ENCODE measurements around the gene RPS6KA2.

The RPS6KA2 gene

GRCh38 chr6:166656230-166657151 is 29.4 kb upstream of the RPS6KA2 start:
- no peak overlapping the region for H3K27ac ChIP-seq
- TF ChIP-seq CTCF (conservative IDR thresholded peaks at IDR 0.05) = no peak
- no peak for TF ChIP-seq ZFX (IDR thresholded peaks at IDR 0.05)

GRCh38 chr6:166655713-166656229 is 28.7 kb upstream of the RPS6KA2 start:
- no peak overlapping the region for H3K27ac ChIP-seq
- TF ChIP-seq CTCF (conservative IDR thresholded peaks at IDR 0.05) (no peak), ZFX (IDR thresholded peaks at IDR 0.05) (no peak)

GRCh38 chr6:166655251-166655650 is 28.2 kb upstream of the RPS6KA2 start:
- H3K27ac ChIP-seq = no peak overlapping the region
- TF ChIP-seq ZFX (IDR thresholded peaks at IDR 0.05) (no peak), CTCF (conservative IDR thresholded peaks at IDR 0.05) (no peak)

GRCh38 chr6:166654573-166654972 is 27.5 kb upstream of the RPS6KA2 start:
- no peak overlapping the region for H3K27ac ChIP-seq
- TF ChIP-seq ZFX (IDR thresholded peaks at IDR 0.05) (no peak), CTCF (conservative IDR thresholded peaks at IDR 0.05) (no peak)

GRCh38 chr6:166653639-166653941 is 26.5 kb upstream of the RPS6KA2 start:
- TF ChIP-seq ZFX (IDR thresholded peaks at IDR 0.05) (no peak), CTCF (conservative IDR thresholded peaks at IDR 0.05) (no peak)
- no peak overlapping the region for H3K27ac ChIP-seq

GRCh38 chr6:166650824-166651807 is 24.1 kb upstream of the RPS6KA2 start:
- TF ChIP-seq ZFX (IDR thresholded peaks at IDR 0.05) = no peak
- TF ChIP-seq CTCF (conservative IDR thresholded peaks at IDR 0.05) = no peak
- H3K27ac ChIP-seq = no peak overlapping the region

Data from C4-2B (cell line).